Smooth muscle cell (in vitro differentiated cells): Measurements from ENCODE around the gene SORCS3. TPM values are rescaled to one million over a fixed set of nuclear protein-coding genes. Genes with fewer than 3 reads are reported as not detected.

Source experiments
- DNase-seq: peaks from one replicate; lab custom pipeline; 2025; ENCODE audit not compliant: unreplicated experiment; lab: John Stamatoyannopoulos, UW
- H2AFZ ChIP-seq: fragments of 200-600 bp; sonication (generic); 2 replicates; pipeline ENCODE4 v1.6.0; 2016; ENCODE audit warnings: antibody characterized with exemption, low read depth, mild to moderate bottlenecking
- H3F3A ChIP-seq: fragments of 200-600 bp; sonication (generic); 2 replicates; pipeline ENCODE4 v1.6.0; 2017; ENCODE audit warnings: antibody characterized with exemption, low read depth
- H3K27ac ChIP-seq: fragments of 200-600 bp; sonication (generic); 2 replicates; pipeline ENCODE4 v1.5.1; 2016; ENCODE audit warnings: low read depth, mild to moderate bottlenecking
- H3K27me3 ChIP-seq: fragments of 200-600 bp; sonication (generic); 2 replicates; pipeline ENCODE4 v1.6.1; 2016; ENCODE audit warnings: low read depth, mild to moderate bottlenecking
- H3K36me3 ChIP-seq: fragments of 200-600 bp; sonication (generic); 2 replicates; pipeline ENCODE4 v1.5.1; 2016; ENCODE audit warnings: low read depth
- H3K4me1 ChIP-seq: fragments of 200-600 bp; sonication (generic); 2 replicates; pipeline ENCODE4 v1.5.1; 2016; ENCODE audit warnings: low read depth
- H3K4me2 ChIP-seq: fragments of 200-600 bp; sonication (generic); 2 replicates; pipeline ENCODE4 v1.6.0; 2016; ENCODE audit warnings: mild to moderate bottlenecking
- H3K4me3 ChIP-seq: fragments of 200-600 bp; sonication (generic); 2 replicates; pipeline ENCODE4 v1.5.1; 2016; ENCODE audit warnings: mild to moderate bottlenecking
- H3K79me2 ChIP-seq: fragments of 200-600 bp; sonication (generic); 2 replicates; pipeline ENCODE4 v1.6.0; 2016; ENCODE audit warnings: low read depth, mild to moderate bottlenecking
- H3K9ac ChIP-seq: fragments of 200-600 bp; sonication (generic); 2 replicates; pipeline ENCODE4 v1.6.0; 2016; ENCODE audit warnings: low read depth
- H3K9me3 ChIP-seq: fragments of 200-600 bp; sonication (generic); replicated peaks from 2 replicates; pipeline ENCODE4 v1.5.1; 2016; ENCODE audit warnings: low read depth
- H4K20me1 ChIP-seq: fragments of 200-600 bp; sonication (generic); 2 replicates; pipeline ENCODE4 v1.6.0; 2016; ENCODE audit warnings: low read depth
- CTCF ChIP-seq: fragments of 200-600 bp; sonication (generic); IDR thresholded peaks from 2 replicates; pipeline ENCODE4 v1.5.1; 2017; ENCODE audit warnings: borderline replicate concordance, mild to moderate bottlenecking, antibody characterized with exemption; ENCODE audit not compliant: insufficient read depth, poor library complexity, severe bottlenecking
- WGBS: methylation state at CpG from one replicate; pipeline ENCODE4 v1.1.7; 2016; ENCODE audit warnings: low lambda C conversion rate; 5-methylcytosine and 5-hydroxymethylcytosine counted together
- polyA plus RNA-seq: library from polyadenylated mRNA; unstranded; fragments of >200 nt; fragmentation: Nextera tagmentation; extraction: Ambion mirVana; gene quantifications from 2 replicates; pipeline ENCODE4 v1.2.1, GENCODE V29; 2016
- total RNA-seq: library from RNA; depleted of rRNA; stranded (reverse); fragments of >200 nt; gene quantifications from 2 replicates; pipeline ENCODE4 v1.2.3, GENCODE V29; 2014

Gene SORCS3
- total and polyA plus RNA-seq, 2 experiments from 2014 or later = not detected

- H3K36me3 ChIP-seq = no peaks in the 10 kb centered on the region
- H2AFZ ChIP-seq = no peak overlapping the region
- no peaks in the 10 kb centered on the region for H3K4me1 ChIP-seq
- 59% methylated on average over 6 of the region's 6 CpGs for WGBS
- no peak overlapping the region for H3K9ac ChIP-seq
- H3K4me3 ChIP-seq = no peak overlapping the region
- no peaks in the 10 kb centered on the region for H3K27me3 ChIP-seq
- no peak overlapping the region for H3K4me2 ChIP-seq
- no peaks in the 10 kb centered on the region for H3F3A ChIP-seq
- H4K20me1 ChIP-seq = no peaks in the 10 kb centered on the region
- H3K9me3 ChIP-seq = no peaks in the 10 kb centered on the region
- H3K79me2 ChIP-seq = no peaks in the 10 kb centered on the region
- no peak for DNase-seq
- H3K27ac ChIP-seq = peak overlapping the region; percentile 39
- TF ChIP-seq CTCF = no peak
Observed at GRCh38 chr10:104809288-104810090, 168.4 kb downstream of the SORCS3 start.

GRCh38 chr10:104811166-104811565 is 170.1 kb downstream of the SORCS3 start:
- H3K4me1 ChIP-seq = no peaks in the 10 kb centered on the region
- no peak overlapping the region for H2AFZ ChIP-seq
- no peaks in the 10 kb centered on the region for H3F3A ChIP-seq
- no peaks in the 10 kb centered on the region for H3K9me3 ChIP-seq
- TF ChIP-seq CTCF = no peak
- H3K27ac ChIP-seq = no peak overlapping the region
- H4K20me1 ChIP-seq = no peaks in the 10 kb centered on the region
- no peak overlapping the region for H3K4me3 ChIP-seq
- H3K79me2 ChIP-seq = no peaks in the 10 kb centered on the region
- no peaks in the 10 kb centered on the region for H3K27me3 ChIP-seq
- no peak for DNase-seq
- H3K9ac ChIP-seq = no peak overlapping the region
- no peak overlapping the region for H3K4me2 ChIP-seq
- H3K36me3 ChIP-seq = no peaks in the 10 kb centered on the region
- 59% methylated on average over 1 of the region's 1 CpG for WGBS

GRCh38 chr10:104816501-104816900 is 175.4 kb downstream of the SORCS3 start:
- no peak overlapping the region for H3K4me3 ChIP-seq
- WGBS = 63% methylated on average over 2 of the region's 2 CpGs
- H3K4me1 ChIP-seq = no peaks in the 10 kb centered on the region
- DNase-seq = no peak
- H3K36me3 ChIP-seq = no peaks in the 10 kb centered on the region
- H4K20me1 ChIP-seq = no peaks in the 10 kb centered on the region
- no peaks in the 10 kb centered on the region for H3K9me3 ChIP-seq
- no peaks in the 10 kb centered on the region for H3F3A ChIP-seq
- H3K4me2 ChIP-seq = no peak overlapping the region
- no peak overlapping the region for H3K9ac ChIP-seq
- H3K27me3 ChIP-seq = peaks cover 2% of the 10 kb centered on the region
- no peak overlapping the region for H3K27ac ChIP-seq
- no peaks in the 10 kb centered on the region for H3K79me2 ChIP-seq
- no peak for TF ChIP-seq CTCF
- no peak overlapping the region for H2AFZ ChIP-seq

GRCh38 chr10:104819731-104820130 is 178.6 kb downstream of the SORCS3 start:
- Histone ChIP-seq H2AFZ (no peak overlapping the region), H4K20me1 (no peaks in the 10 kb centered on the region), H3K9ac (no peak overlapping the region), H3F3A (no peaks in the 10 kb centered on the region), H3K79me2 (no peaks in the 10 kb centered on the region), H3K9me3 (no peaks in the 10 kb centered on the region), H3K4me1 (no peaks in the 10 kb centered on the region), H3K4me3 (no peak overlapping the region), H3K27ac (no peak overlapping the region), H3K36me3 (no peaks in the 10 kb centered on the region), H3K27me3 (peaks cover 2% of the 10 kb centered on the region), H3K4me2 (no peak overlapping the region)
- WGBS = 77% methylated on average over 2 of the region's 2 CpGs
- no peak for TF ChIP-seq CTCF
- no peak for DNase-seq
